KOPT-K1 (cell line): Measurements from ENCODE around the gene ASTL.

Experiments
- H3K27ac ChIP-seq: fragments of 200-600 bp; sonication (generic); 2 replicates; pipeline ENCODE4 v1.5.1; 2016; ENCODE audit warnings: antibody characterized with exemption, mild to moderate bottlenecking, low read depth, low read length; ENCODE audit not compliant: poor library complexity, severe bottlenecking
- H3K36me3 ChIP-seq: fragments of 200-600 bp; sonication (generic); 2 replicates; pipeline ENCODE4 v1.5.1; 2017; ENCODE audit warnings: antibody characterized with exemption, mild to moderate bottlenecking, low read length, moderate library complexity; ENCODE audit not compliant: insufficient read depth
- H3K9me3 ChIP-seq: fragments of 200-600 bp; sonication (generic); 2 replicates; pipeline ENCODE4 v1.5.1; 2017; ENCODE audit warnings: antibody characterized with exemption, low read length, mild to moderate bottlenecking; ENCODE audit not compliant: insufficient read depth, poor library complexity, severe bottlenecking

The ASTL gene

DNA sequence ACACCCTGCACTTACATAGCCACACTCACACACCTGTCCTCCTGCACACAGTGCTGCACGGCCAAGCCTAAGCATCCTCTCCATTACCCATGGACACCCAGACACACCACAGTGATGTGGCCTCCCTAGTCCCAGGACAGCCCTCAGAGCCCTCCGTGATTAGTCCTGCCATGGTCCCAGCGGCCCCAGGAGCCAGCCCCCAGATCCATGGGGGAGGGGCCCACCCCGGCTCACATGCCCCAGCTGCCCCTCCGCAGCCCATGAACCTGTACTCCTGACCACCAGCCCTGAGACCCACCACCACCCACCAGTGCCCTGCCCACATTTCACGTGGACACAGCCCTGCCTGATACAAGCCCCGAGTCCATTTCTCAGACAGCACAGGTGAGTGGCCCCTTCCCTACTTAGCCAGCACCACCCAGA lies 15.0 kb upstream of the ASTL start:
- H3K9me3 ChIP-seq: no peaks in the 10 kb centered on the region
- no peaks in the 10 kb centered on the region for H3K36me3 ChIP-seq
- H3K27ac ChIP-seq: peak overlapping the region; percentile 41

DNA sequence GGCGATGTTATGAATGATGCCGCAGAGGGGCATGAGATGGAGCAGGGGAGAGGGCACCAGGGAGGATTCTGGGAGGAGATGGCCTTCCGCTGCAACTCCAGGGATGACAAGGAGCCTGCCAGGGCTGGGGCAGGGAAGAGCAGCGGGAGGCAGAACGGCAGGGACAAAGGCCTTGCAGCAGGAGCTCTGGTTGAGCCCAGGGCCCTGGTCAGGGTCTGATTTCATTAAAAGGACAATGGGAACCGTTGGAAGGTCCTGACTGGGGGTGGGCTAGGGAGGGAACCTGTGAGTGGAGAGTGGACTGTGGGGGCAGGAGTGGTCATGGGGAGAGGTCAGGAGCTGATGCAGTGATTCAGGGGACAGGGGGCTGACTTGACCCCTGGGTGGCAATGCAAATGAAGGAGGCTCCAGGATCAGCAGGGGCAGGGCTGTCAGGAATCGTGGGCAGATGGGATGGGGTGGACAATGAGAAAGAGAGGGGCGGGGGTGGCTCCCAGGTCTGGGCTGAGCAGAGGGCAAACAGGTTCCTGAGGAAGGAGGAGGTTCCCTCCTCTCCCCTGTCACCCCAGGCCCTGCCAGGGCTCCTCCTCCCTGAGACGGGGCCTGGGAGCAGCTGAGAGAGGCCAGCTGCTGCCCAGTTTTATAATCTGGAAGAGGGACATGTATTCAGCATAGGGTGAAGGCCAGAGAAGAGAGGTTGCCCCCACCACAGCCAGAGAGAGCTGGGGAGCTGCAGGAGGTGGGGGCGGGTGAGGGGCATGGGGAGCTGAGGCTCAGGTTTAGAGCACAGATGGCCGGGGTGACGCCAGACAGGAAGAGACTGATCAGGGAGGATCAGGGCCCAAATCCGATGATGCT lies 14.2 kb upstream of the ASTL start:
- no peaks in the 10 kb centered on the region for H3K36me3 ChIP-seq
- no peaks in the 10 kb centered on the region for H3K9me3 ChIP-seq
- peak overlapping the region; percentile 41 for H3K27ac ChIP-seq

DNA sequence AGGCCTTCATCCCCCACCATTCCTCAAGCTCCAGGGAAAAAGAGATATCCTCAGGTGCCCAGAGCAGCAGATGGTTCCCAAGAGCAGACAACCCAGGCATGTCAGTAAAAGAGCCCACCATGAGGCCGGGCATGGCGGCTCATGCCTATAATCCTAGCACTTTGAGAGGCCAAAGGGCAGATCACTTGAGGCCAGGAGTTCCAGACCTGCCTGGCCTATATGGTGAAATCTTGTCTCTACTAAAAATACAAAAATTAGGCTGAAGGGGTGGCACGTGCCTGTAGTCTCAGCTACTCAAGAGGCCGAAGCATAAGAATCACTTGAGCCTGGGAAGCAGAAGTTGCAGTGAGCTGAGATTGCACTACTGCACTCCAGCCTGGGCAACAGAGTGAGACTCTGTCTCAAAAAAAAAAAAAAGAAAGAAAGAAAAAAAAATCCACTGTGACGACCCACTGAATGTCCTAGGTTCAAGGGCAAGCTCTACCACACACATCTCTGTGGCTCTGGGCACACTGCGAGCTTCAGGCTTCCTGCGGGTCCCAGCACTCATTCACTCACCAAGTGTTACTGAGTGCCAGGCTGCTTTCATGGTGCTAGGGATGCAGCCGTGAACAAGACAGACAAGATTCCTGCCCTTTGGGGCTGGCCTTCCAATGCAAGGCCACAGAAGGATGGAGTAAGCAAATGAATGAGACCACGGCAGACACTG lies 13.4 kb upstream of the ASTL start:
- H3K36me3 ChIP-seq: no peaks in the 10 kb centered on the region
- peak overlapping the region; percentile 41 for H3K27ac ChIP-seq
- H3K9me3 ChIP-seq: no peaks in the 10 kb centered on the region

DNA sequence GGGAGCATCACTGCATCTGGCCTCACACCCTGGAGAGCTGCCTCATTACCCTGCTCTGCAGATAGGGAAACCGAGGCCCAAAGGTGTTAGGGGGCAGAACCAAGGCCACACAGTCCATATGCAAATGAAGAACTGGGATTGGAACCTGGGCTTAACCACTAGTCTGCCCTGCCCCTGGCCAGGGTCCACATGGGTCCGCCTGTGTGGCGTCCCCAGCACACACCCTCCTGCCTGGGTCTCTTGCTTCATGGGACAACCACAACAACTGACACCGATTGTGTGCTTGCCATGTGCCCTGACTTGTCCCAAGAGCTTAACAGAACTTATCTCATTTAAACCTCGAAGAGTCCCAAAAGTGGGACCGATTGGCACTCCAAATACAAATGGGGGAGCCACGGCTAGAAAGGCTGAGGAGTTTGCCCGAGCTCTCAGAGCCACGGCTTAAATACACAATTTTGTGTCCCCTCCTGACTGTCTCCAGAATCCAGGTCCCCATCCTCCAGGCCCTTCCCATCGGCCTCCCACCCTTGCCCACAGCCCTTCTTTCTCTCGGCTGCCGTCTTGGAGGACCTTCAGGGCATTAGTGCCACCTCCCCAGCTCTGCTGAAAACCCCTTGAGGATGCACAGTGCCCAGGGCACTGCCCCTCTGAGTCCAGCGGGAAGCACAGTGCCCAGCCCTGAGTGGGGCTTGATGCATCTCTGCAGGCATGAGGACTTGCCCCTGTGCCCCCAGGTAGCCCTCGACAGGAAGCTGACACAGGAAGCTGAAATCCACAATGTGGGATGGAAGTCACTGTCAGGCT lies 12.7 kb upstream of the ASTL start:
- Histone ChIP-seq H3K9me3 (no peaks in the 10 kb centered on the region), H3K27ac (peak overlapping the region; percentile 31), H3K36me3 (no peaks in the 10 kb centered on the region)

GRCh38 chr2:96150007-96150640 lies 11.8 kb upstream of the ASTL start:
- Histone ChIP-seq H3K27ac (peak overlapping the region; percentile 4), H3K9me3 (no peaks in the 10 kb centered on the region), H3K36me3 (no peaks in the 10 kb centered on the region)

DNA sequence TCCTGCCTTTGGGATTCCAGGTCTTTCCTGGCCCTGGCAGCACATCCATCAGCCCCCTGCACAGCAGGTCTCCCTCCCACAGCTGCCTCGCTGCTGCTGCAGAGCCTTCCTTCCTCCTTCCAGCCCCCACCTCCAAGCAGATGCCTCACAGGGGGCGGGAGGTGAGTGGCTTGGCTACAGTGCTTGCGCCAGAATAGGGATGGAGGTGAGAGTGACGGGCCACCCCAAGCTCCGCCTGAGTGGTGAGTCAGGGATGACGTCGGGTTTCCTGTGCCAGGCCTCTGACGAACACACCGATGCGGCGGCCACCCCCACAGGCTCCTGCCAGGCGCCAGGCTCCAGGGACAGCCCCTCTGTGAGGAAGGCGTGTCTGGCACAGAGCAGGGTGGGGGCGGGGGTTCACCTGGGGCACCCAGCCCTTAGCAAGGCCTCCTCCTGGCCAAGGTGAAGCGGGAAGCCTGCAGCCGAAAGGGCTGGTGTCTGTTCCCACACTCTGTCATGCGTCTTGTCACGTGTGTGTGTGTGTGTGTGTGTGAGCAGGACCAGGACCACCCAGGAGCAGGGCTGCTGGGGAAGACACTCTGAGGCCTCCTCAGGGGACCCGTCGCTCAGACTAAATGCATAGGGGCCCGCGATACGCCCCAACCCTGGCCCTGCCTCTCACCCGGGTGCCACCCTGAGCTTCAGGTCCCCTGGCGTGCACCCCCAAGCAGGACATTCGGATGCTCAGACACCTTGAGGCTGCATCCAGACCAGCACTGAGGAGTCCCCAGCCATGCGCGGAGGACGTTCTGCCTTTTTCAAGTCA lies 10.3 kb upstream of the ASTL start:
- Histone ChIP-seq H3K9me3 (no peaks in the 10 kb centered on the region), H3K27ac (peak overlapping the region; percentile 96), H3K36me3 (peaks cover 7% of the 10 kb centered on the region)

DNA sequence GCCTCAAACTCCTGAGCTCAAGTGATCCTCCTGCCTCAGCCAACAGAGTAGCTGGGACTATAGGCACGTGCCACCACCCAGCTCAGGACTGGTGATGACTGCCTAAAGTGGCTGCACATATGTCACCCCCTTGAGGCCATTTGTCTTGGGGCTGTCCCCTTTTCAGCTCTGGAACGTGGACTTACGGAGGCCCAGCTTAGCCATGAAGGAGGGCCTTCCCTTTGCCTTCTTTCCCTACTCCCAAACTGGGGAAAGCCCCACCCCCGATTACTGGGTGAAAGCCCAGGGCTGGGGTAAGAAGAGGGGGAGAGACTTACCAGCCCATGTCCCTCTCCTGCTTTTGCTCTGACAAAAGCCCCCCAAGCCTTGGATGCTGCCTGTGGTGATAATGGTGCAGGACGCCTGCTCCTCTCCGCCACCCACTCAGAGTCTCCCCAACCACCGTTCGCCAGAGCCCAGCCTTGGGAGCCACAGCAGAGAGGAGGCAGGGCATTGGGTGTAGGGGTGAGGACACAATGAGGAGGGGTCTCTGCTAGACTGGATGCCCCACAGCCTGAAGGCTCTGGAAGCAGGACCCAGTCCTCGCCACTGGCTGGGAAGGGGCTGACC lies 9.4 kb upstream of the ASTL start:
- Histone ChIP-seq H3K27ac (peak overlapping the region; percentile 96), H3K36me3 (peaks cover 16% of the 10 kb centered on the region), H3K9me3 (no peaks in the 10 kb centered on the region)

DNA sequence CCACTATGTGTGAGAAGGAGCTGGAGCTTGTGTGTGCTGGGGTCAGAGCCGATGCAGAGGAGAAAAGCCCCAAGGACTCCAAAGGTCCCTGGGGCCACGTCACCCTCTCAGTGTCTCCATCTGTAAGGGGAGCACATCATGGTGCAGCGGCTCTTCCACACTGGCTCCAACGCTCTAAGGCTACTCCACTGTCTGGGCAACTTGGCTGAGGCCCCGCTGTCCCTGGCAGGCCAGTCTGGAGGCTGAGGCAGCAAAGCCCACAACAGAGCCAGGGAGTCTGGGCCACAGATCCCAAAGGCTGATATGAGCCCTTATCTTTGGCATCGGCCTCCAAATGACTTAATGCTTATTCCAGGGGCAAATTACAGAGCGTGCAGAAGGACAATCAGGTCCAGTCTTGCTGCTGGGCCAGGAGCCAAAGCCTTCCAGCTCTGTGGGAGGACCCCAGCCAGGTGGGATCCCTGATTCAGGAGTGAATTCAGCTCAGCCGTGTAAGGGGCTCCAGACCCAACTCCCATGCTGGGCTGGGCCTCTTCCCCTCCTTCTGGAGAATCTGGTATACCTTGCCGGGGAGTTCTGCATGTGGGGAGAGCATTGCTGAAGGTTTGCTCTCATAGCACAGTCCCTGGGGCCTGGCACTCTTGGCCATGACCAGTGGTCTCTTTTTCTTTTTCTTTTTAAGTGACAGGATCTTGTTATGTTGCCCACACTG lies 8.7 kb upstream of the ASTL start:
- peaks cover 23% of the 10 kb centered on the region for H3K36me3 ChIP-seq
- H3K9me3 ChIP-seq: no peaks in the 10 kb centered on the region
- peak overlapping the region; percentile 96 for H3K27ac ChIP-seq

GRCh38 chr2:96146153-96146880 lies 8.0 kb upstream of the ASTL start:
- peaks cover 28% of the 10 kb centered on the region for H3K36me3 ChIP-seq
- H3K27ac ChIP-seq: peak overlapping the region; percentile 96
- no peaks in the 10 kb centered on the region for H3K9me3 ChIP-seq

DNA sequence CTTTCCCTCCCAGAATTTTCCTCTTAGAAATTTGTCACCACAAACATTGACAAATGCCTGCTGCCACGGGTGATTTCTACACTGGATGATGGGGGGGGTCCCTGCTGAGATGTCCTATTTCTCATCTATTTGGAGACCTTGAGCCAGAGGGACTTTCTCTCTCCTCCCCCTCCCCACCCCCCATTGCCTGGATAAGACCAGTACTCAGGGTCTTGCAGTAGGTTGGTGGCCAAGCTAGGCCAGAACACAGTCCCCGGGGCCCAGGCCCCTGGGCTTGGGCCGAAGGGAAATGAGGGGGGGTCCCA lies 7.5 kb upstream of the ASTL start:
- peaks cover 28% of the 10 kb centered on the region for H3K36me3 ChIP-seq
- H3K9me3 ChIP-seq: no peaks in the 10 kb centered on the region
- peak overlapping the region; percentile 96 for H3K27ac ChIP-seq

GRCh38 chr2:96145036-96145847 lies 6.9 kb upstream of the ASTL start, which contains the start of gene DUSP2:
DUSP2 (minus strand) TSS chr2:96145440; CDS start chr2:96145354, 86 bp downstream.
- Histone ChIP-seq H3K27ac (peak within 1 kb of the TSS; percentile 96), H3K36me3 (peaks cover 28% of the 10 kb centered on the region), H3K9me3 (no peaks in the 10 kb centered on the region)

- Histone ChIP-seq H3K9me3 (no peaks in the 10 kb centered on the region), H3K36me3 (peaks cover 28% of the 10 kb centered on the region), H3K27ac (peak overlapping the region; percentile 96)
Measured at GRCh38 chr2:96144481-96145035, 6.3 kb upstream of the ASTL start.
